Osteocyte (in vitro differentiated cells): ENCODE data around the gene CRIM1. TPM values are rescaled to one million over a fixed set of nuclear protein-coding genes. Genes with fewer than 3 reads are reported as not detected.
A peak's percentile ranks its signal among the peaks of the same experiment; 100 is the strongest.

Experiments used
- DNase-seq: peaks from one replicate; pipeline ENCODE4 v3.0.0; 2021; ENCODE audit warnings: mixed read lengths; ENCODE audit not compliant: unreplicated experiment; ENCODE audit errors: extremely low spot score
- H3K27ac Mint-ChIP-seq: one replicate; pipeline ENCODE4 v1.8.0; 2021; ENCODE audit warnings: mild to moderate bottlenecking, mixed read lengths; ENCODE audit not compliant: unreplicated experiment
- H3K27me3 Mint-ChIP-seq: one replicate; pipeline ENCODE4 v1.8.0; 2021; ENCODE audit warnings: mixed read lengths; ENCODE audit not compliant: unreplicated experiment
- H3K36me3 Mint-ChIP-seq: one replicate; pipeline ENCODE4 v1.8.0; 2021; ENCODE audit warnings: mixed read lengths; ENCODE audit not compliant: unreplicated experiment
- H3K4me1 Mint-ChIP-seq: one replicate; pipeline ENCODE4 v1.8.0; 2021; ENCODE audit warnings: mixed read lengths; ENCODE audit not compliant: unreplicated experiment
- H3K4me3 Mint-ChIP-seq: one replicate; pipeline ENCODE4 v1.8.0; 2021; ENCODE audit warnings: mild to moderate bottlenecking, moderate library complexity, mixed read lengths; ENCODE audit not compliant: unreplicated experiment
- H3K9me3 Mint-ChIP-seq: one replicate; pipeline ENCODE4 v1.8.0; 2021; ENCODE audit warnings: mixed read lengths; ENCODE audit not compliant: unreplicated experiment
- CTCF ChIP-seq: fragments of 200-600 bp; sonication (generic); IDR thresholded peaks from 2 replicates; pipeline ENCODE4 v1.5.0; 2021; ENCODE audit warnings: antibody characterized with exemption, mild to moderate bottlenecking, moderate library complexity
- total RNA-seq: library from RNA; stranded (reverse); gene quantifications from 2 replicates; pipeline ENCODE4 v1.2.1, GENCODE V29; 2021

The CRIM1 gene
- total RNA-seq, 1 donor from 2014 or later, result 194 TPM

DNA sequence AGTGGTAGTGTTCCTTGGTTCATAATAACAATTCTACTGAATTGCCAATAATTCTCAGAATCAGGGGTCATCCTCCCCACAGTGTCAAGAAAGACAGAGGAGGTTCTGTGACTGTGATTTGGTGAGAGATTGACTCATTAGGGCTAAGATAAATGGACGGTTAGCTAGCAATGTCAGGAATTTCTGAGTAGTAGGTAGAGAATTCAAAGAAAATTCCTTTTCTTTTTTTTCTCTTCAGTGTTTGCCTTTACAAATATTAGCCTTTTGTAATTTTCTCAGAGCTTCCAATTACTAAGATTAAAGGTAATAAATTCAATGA, 16.8 kb upstream of the CRIM1 start:
- H3K27me3 Mint-ChIP-seq, result no peaks in the 10 kb centered on the region
- H3K4me3 Mint-ChIP-seq, result no peak overlapping the region
- H3K9me3 Mint-ChIP-seq, result no peaks in the 10 kb centered on the region
- H3K4me1 Mint-ChIP-seq, result peaks cover 22% of the 10 kb centered on the region
- no peak for DNase-seq
- H3K27ac Mint-ChIP-seq, result peak overlapping the region; percentile 47
- no peak for TF ChIP-seq CTCF
- no peaks in the 10 kb centered on the region for H3K36me3 Mint-ChIP-seq

- H3K4me1 Mint-ChIP-seq, result peaks cover 22% of the 10 kb centered on the region
- no peak overlapping the region for H3K4me3 Mint-ChIP-seq
- H3K36me3 Mint-ChIP-seq, result no peaks in the 10 kb centered on the region
- TF ChIP-seq CTCF, result no peak
- no peaks in the 10 kb centered on the region for H3K27me3 Mint-ChIP-seq
- H3K9me3 Mint-ChIP-seq, result no peaks in the 10 kb centered on the region
- no peak for DNase-seq
- peak overlapping the region; percentile 17 for H3K27ac Mint-ChIP-seq
Observed at GRCh38 chr2:36339607-36340218, 15.9 kb upstream of the CRIM1 start.

DNA sequence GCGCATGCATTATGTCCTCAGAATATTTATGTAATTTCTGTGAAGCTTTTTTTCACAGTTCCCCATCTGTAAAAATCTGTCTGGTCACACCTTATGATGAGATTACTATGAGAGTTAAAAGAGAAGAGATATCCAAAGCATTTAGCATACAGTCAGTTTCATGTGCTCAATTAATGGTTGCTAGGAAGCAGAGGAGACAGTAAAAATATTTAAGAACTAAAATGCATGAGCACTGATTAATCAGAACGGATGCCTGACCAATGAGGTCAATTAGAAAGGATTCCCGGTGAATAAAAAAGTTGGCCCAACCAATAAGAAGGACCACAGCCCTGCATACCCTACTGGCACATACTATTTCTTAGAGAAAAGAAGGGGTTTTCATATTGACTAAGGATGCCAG, 12.0 kb upstream of the CRIM1 start:
- H3K9me3 Mint-ChIP-seq, result no peaks in the 10 kb centered on the region
- H3K4me1 Mint-ChIP-seq, result peaks cover 16% of the 10 kb centered on the region
- H3K27ac Mint-ChIP-seq, result no peak overlapping the region
- no peak for DNase-seq
- H3K4me3 Mint-ChIP-seq, result no peak overlapping the region
- no peak for TF ChIP-seq CTCF
- H3K36me3 Mint-ChIP-seq, result no peaks in the 10 kb centered on the region
- H3K27me3 Mint-ChIP-seq, result no peaks in the 10 kb centered on the region

GRCh38 chr2:36348721-36349120, 6.9 kb upstream of the CRIM1 start:
- no peaks in the 10 kb centered on the region for H3K9me3 Mint-ChIP-seq
- no peaks in the 10 kb centered on the region for H3K27me3 Mint-ChIP-seq
- H3K36me3 Mint-ChIP-seq, result no peaks in the 10 kb centered on the region
- no peak overlapping the region for H3K27ac Mint-ChIP-seq
- DNase-seq, result no peak
- TF ChIP-seq CTCF, result no peak
- peaks cover 13% of the 10 kb centered on the region for H3K4me1 Mint-ChIP-seq
- no peak overlapping the region for H3K4me3 Mint-ChIP-seq

DNA sequence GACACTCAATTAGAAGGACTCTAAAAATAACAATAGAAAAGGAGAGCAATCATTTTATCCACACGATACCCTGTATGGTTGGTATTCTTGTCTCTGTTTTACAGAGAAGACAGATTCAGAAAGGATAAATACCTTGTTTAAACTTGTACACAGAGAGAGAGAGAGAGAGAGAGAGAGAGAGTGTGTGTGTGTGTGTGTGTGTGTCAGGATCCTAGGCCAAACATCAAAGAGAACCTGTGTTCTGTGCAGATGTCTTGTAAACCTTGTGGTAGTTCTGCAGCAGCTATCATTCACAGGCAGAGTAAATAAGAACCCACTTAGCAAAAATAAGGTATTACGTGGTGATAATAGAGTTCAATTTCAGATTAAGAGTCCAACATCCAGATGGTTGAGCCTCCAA, 4.3 kb upstream of the CRIM1 start:
- TF ChIP-seq CTCF, result no peak
- H3K9me3 Mint-ChIP-seq, result no peaks in the 10 kb centered on the region
- no peak overlapping the region for H3K27ac Mint-ChIP-seq
- H3K36me3 Mint-ChIP-seq, result no peaks in the 10 kb centered on the region
- peaks cover 26% of the 10 kb centered on the region for H3K4me1 Mint-ChIP-seq
- H3K27me3 Mint-ChIP-seq, result no peaks in the 10 kb centered on the region
- DNase-seq, result no peak
- H3K4me3 Mint-ChIP-seq, result no peak overlapping the region
